Measurements from ENCODE around the gene ZNF296.

The ZNF296 gene

DNA sequence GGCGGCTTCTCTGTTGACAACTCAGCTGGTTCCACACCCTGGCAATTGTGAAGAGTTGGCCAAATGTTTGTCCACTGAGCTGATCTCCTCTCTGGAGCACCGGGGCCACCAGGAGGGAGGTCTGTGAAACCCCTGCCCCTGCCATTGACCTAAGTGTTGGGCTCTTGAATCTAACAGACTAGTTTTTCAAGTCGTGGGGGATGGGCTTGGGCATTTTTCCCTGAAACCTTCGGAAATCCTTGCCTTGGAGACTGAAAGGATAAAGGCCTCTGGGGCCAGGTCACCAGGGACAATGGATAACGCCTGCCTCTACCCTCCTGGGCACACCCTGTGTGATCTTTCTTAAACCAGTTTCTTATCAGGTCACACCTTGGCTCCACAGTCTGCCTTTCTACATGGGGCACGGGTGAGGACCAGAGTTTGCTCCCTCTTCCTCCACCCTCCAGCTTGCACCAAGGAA lies 3.7 kb upstream of the ZNF296 start:
- no peak for ATAC-seq
- TF ChIP-seq ZNF70 (CRISPR knock-in tag; IDR thresholded peaks at IDR 0.05) (no peak), ZFP3 (CRISPR knock-in tag; IDR thresholded peaks at IDR 0.05) (no peak), TSHZ2 (CRISPR knock-in tag; IDR thresholded peaks at IDR 0.05) (no peak), TCF4 (CRISPR knock-in tag; IDR thresholded peaks at IDR 0.05; ENCODE audit: borderline replicate concordance) (no peak), BACH2 (CRISPR knock-in tag; IDR thresholded peaks at IDR 0.05; ENCODE audit: borderline replicate concordance) (no peak), CSRNP3 (CRISPR knock-in tag; IDR thresholded peaks at IDR 0.05) (no peak), ZNF8 (CRISPR knock-in tag; IDR thresholded peaks at IDR 0.05) (no peak), TOX (CRISPR knock-in tag; IDR thresholded peaks at IDR 0.05; ENCODE audit: borderline replicate concordance) (no peak), ZFP30 (CRISPR knock-in tag; IDR thresholded peaks at IDR 0.05) (no peak), CSDC2 (CRISPR knock-in tag; IDR thresholded peaks at IDR 0.05) (no peak), ZC3H10 (CRISPR knock-in tag; IDR thresholded peaks at IDR 0.05) (no peak), PPARA (CRISPR knock-in tag; IDR thresholded peaks at IDR 0.05; ENCODE audit: borderline replicate concordance) (no peak)
- TF ChIP-seq, protein P1, sequence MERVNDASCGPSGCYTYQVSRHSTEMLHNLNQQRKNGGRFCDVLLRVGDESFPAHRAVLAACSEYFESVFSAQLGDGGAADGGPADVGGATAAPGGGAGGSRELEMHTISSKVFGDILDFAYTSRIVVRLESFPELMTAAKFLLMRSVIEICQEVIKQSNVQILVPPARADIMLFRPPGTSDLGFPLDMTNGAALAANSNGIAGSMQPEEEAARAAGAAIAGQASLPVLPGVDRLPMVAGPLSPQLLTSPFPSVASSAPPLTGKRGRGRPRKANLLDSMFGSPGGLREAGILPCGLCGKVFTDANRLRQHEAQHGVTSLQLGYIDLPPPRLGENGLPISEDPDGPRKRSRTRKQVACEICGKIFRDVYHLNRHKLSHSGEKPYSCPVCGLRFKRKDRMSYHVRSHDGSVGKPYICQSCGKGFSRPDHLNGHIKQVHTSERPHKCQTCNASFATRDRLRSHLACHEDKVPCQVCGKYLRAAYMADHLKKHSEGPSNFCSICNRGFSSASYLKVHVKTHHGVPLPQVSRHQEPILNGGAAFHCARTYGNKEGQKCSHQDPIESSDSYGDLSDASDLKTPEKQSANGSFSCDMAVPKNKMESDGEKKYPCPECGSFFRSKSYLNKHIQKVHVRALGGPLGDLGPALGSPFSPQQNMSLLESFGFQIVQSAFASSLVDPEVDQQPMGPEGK (CRISPR knock-in tag; IDR thresholded peaks at IDR 0.05; ENCODE audit: borderline replicate concordance): no peak

DNA sequence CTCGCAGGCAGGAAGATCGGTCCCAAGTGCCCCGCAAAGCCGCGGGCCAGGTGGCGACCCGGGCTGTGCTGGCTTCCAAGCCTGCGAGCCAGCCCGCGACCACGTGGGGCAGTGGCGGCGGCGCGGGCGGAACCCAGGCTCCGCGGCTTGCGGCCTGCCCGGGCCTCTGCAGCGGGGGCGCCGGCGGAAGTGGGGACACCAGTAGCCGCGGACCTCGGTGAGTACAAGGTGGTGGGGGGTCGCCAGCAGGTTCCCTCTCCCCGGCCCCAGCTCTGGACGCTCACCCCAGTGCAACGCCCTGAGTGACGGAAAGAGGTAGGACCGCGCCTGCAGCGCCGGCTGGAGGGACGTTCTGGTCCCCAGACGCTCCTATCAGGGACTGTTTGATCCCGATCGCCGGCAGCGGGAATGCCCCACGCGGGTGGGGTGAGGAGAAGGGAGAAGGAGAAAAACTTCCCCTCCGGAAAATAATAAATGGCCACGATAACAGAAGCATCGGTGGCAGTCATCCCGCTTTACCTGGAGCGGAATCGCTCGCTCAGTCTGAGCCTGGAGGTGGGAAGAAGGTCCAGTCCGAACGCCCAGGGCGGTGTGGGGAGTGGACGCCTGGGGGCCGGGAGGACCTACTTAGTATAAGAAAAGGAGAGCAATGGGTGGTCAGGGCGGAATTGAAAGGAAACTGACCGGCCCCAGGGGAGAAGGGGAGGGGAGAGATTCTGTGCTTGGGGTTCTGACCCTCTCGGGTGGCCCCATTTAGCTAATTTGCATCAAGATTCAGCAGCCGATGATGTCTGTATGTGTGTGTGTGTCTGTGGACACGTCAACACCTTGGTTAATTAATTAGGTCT lies 3.0 kb upstream of the ZNF296 start, which contains the start of gene GEMIN7:
Gene GEMIN7 (plus strand): TSS at position 198 of the 848 bp plus-strand sequence. CDS start 10,855 bp downstream, outside the sequence.
- ATAC-seq: peak; percentile 97
- TF ChIP-seq TOX (CRISPR knock-in tag; IDR thresholded peaks at IDR 0.05; ENCODE audit: borderline replicate concordance) (no peak), CREB5 (CRISPR knock-in tag; IDR thresholded peaks at IDR 0.05; ENCODE audit: low read depth) (no peak), ZFP3 (CRISPR knock-in tag; IDR thresholded peaks at IDR 0.05) (peak; percentile 78; the same call in 1 of the 2 replicates), ZNF8 (CRISPR knock-in tag; IDR thresholded peaks at IDR 0.05) (0 out of 2 replicates have a peak, but pooled peaks have one; percentile 40), CSDC2 (CRISPR knock-in tag; IDR thresholded peaks at IDR 0.05) (0 out of 2 replicates have a peak, but pooled peaks have one; percentile 51), ZC3H10 (CRISPR knock-in tag; IDR thresholded peaks at IDR 0.05) (no peak), CSRNP3 (CRISPR knock-in tag; IDR thresholded peaks at IDR 0.05) (no peak), PPARA (CRISPR knock-in tag; IDR thresholded peaks at IDR 0.05; ENCODE audit: borderline replicate concordance) (no peak), POU6F1 (CRISPR knock-in tag; IDR thresholded peaks at IDR 0.05; ENCODE audit: borderline replicate concordance, low read depth) (no peak), GLIS3 (CRISPR knock-in tag; IDR thresholded peaks at IDR 0.05) (no peak), TCF4 (CRISPR knock-in tag; IDR thresholded peaks at IDR 0.05; ENCODE audit: borderline replicate concordance) (no peak), ISL1 (CRISPR knock-in tag; IDR thresholded peaks at IDR 0.05) (no peak), ZFP30 (CRISPR knock-in tag; IDR thresholded peaks at IDR 0.05) (no peak), RARB (CRISPR knock-in tag; IDR thresholded peaks at IDR 0.05) (no peak), ESRRG (CRISPR knock-in tag; IDR thresholded peaks at IDR 0.05) (no peak), TSHZ2 (CRISPR knock-in tag; IDR thresholded peaks at IDR 0.05) (peak; percentile 60; the same call in 1 of the 2 replicates), ZNF70 (CRISPR knock-in tag; IDR thresholded peaks at IDR 0.05) (no peak), ZNF565 (CRISPR knock-in tag; conservative IDR thresholded peaks at IDR 0.05; ENCODE audit: low read depth) (no peak), BACH2 (CRISPR knock-in tag; IDR thresholded peaks at IDR 0.05; ENCODE audit: borderline replicate concordance) (no peak)
- TF ChIP-seq, protein P1 (CRISPR knock-in tag; IDR thresholded peaks at IDR 0.05; ENCODE audit: borderline replicate concordance): peak; percentile 74; the same call in 1 of the 2 replicates

All from SK-N-SH treated with all-trans-retinoic acid at 6 μM for 48 hours (cell line).